Activated CD8-positive, alpha-beta T cell treated with anti-CD3 and anti-CD28 coated beads, Interleukin-2, amount 10 ng/mL, durations not matched to agents 7 days and 5 days (primary cell): ENCODE measurements around the gene CADM2. TPM values are rescaled to one million over a fixed set of nuclear protein-coding genes. Genes with fewer than 3 reads are reported as not detected.
"Not testable (repeated sequence)": the region's sequence is repeated elsewhere in the genome, so short reads cannot be mapped to it uniquely, and the experiment has no call there.

Experiments used
- ATAC-seq: fragments of 150-1000 bp; cut with Tn5 transposase; one replicate; pipeline ENCODE4 v1.10.0; 2021; ENCODE audit warnings: moderate library complexity
- CTCF ChIA-PET: fragments of 350-600 bp; sonication (Branson Sonifier 250); formaldehyde crosslinking; loops from one replicate; lab custom pipeline; 2021; ENCODE audit warnings: antibody characterized with exemption; lab: Charles Lee
- POLR2A ChIA-PET: fragments of 350-600 bp; sonication (Branson Sonifier 250); formaldehyde crosslinking; loops from one replicate; lab custom pipeline; 2021; ENCODE audit warnings: antibody characterized with exemption; lab: Charles Lee
- DNase-seq: peaks from one replicate; pipeline ENCODE4 v3.0.0-alpha.2; 2020
- H3K27ac Mint-ChIP-seq: one replicate; pipeline ENCODE4 v1.8.0; 2021; ENCODE audit warnings: mild to moderate bottlenecking, mixed read lengths
- H3K27me3 Mint-ChIP-seq: one replicate; pipeline ENCODE4 v1.8.0; 2021; ENCODE audit warnings: low read depth, mixed read lengths
- H3K36me3 Mint-ChIP-seq: one replicate; pipeline ENCODE4 v1.8.0; 2021; ENCODE audit warnings: low read depth, mixed read lengths
- H3K4me1 Mint-ChIP-seq: one replicate; pipeline ENCODE4 v1.8.0; 2021; ENCODE audit warnings: low read depth, mixed read lengths
- H3K4me3 Mint-ChIP-seq: one replicate; pipeline ENCODE4 v1.8.0; 2021; ENCODE audit warnings: mild to moderate bottlenecking, mixed read lengths
- H3K9me3 Mint-ChIP-seq: one replicate; pipeline ENCODE4 v1.8.0; 2022; ENCODE audit warnings: mixed read lengths; ENCODE audit not compliant: insufficient read depth
- total RNA-seq, 2 experiments: library from RNA; stranded (reverse); gene quantifications; one replicate each; pipeline ENCODE4 v1.2.3, GENCODE V29; 2021

CADM2 gene
- total RNA-seq, 2 experiments from 2014 or later: 0.21 to 0.29 TPM

- H3K4me3 Mint-ChIP-seq: no peak overlapping the region
- H3K36me3 Mint-ChIP-seq: no peaks in the 10 kb centered on the region
- ATAC-seq (no peak), DNase-seq (no peak)
- no peak overlapping the region for H3K27ac Mint-ChIP-seq
- CTCF ChIA-PET: no interaction called here
- no peaks in the 10 kb centered on the region for H3K4me1 Mint-ChIP-seq
- POLR2A ChIA-PET: no interaction called here
- H3K27me3 Mint-ChIP-seq: no peaks in the 10 kb centered on the region
- H3K9me3 Mint-ChIP-seq: peaks cover 11% of the 10 kb centered on the region
Observed at GRCh38 chr3:85102781-85103180, 144.0 kb downstream of the CADM2 start.

DNA sequence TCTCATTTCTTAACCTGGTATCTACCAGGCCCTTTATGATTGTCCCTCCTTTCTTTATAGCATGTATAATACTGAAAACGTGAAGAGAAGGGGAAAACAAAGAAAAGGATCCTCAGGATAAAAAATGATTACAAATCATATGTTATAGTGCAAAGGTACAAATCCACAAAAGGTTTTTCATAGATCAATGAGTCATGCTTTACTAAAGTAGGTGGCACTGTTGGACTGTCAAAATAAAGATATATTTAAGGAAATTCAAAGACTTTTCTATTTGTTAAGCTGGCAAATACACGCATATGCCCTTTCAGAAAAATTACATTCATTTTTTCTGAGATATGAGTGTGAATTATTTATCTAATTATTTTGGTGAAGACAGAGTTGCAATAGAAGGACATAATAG, 151.6 kb downstream of the CADM2 start:
- no peak overlapping the region for H3K27ac Mint-ChIP-seq
- ChIA-PET POLR2A (no interaction called here), CTCF (no interaction called here)
- ATAC-seq: no peak
- no peak for DNase-seq
- H3K27me3 Mint-ChIP-seq: no peaks in the 10 kb centered on the region
- H3K9me3 Mint-ChIP-seq: no peaks in the 10 kb centered on the region
- no peaks in the 10 kb centered on the region for H3K36me3 Mint-ChIP-seq
- H3K4me3 Mint-ChIP-seq: no peak overlapping the region
- no peaks in the 10 kb centered on the region for H3K4me1 Mint-ChIP-seq

DNA sequence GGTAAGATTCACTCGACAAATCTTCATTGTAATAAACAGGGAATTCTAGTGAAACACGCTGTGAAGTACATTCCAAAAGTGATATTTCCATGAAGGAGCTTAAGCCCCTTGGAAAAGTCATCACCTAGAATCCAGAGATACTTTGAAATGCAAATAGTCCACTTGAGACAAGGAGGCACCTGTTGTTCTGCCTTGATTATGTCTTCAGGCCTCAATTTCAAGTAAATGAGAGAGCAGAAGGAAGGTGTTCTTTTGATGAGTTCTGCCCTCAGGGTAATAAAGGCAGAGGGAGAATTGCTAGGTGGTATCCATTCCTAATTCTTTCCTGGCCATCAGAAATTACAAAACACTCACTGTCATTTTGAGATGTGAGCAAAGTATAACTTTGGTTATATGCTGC, 162.1 kb downstream of the CADM2 start:
- Mint-ChIP-seq H3K27me3 (no peaks in the 10 kb centered on the region), H3K4me3 (no peak overlapping the region)

DNA sequence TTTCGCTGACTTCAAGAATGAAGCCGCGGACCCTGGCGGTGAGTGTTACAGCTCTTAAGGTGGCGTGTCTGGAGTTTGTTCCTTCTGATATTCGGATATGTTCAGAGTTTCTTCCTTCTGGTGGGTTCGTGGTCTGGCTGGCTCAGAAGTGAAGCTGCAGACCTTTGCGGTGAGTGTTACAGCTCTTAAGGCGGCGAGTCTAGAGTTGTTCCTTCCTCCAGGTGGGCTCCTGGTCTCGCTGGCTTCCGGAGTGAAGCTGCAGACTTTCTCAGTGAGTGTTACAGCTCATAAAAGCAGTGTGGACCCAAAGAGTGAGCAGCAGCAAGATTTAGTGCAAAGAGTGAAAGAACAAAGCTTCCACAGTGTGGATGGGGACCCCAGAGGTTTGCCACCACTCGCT, 174.1 kb downstream of the CADM2 start:
- H3K36me3 Mint-ChIP-seq, H3K4me3 Mint-ChIP-seq, CTCF ChIA-PET, H3K4me1 Mint-ChIP-seq, POLR2A ChIA-PET, H3K27me3 Mint-ChIP-seq, DNase-seq, H3K27ac Mint-ChIP-seq, H3K9me3 Mint-ChIP-seq, ATAC-seq: not testable (repeated sequence)

More for the DNA sequence above, 162.1 kb downstream of the CADM2 start:
- no peaks in the 10 kb centered on the region for H3K4me1 Mint-ChIP-seq
- ATAC-seq (no peak), DNase-seq (no peak)
- no peak overlapping the region for H3K27ac Mint-ChIP-seq
- H3K36me3 Mint-ChIP-seq: no peaks in the 10 kb centered on the region
- POLR2A ChIA-PET: no interaction called here
- CTCF ChIA-PET: no interaction called here
- H3K9me3 Mint-ChIP-seq: peaks cover 14% of the 10 kb centered on the region

DNA sequence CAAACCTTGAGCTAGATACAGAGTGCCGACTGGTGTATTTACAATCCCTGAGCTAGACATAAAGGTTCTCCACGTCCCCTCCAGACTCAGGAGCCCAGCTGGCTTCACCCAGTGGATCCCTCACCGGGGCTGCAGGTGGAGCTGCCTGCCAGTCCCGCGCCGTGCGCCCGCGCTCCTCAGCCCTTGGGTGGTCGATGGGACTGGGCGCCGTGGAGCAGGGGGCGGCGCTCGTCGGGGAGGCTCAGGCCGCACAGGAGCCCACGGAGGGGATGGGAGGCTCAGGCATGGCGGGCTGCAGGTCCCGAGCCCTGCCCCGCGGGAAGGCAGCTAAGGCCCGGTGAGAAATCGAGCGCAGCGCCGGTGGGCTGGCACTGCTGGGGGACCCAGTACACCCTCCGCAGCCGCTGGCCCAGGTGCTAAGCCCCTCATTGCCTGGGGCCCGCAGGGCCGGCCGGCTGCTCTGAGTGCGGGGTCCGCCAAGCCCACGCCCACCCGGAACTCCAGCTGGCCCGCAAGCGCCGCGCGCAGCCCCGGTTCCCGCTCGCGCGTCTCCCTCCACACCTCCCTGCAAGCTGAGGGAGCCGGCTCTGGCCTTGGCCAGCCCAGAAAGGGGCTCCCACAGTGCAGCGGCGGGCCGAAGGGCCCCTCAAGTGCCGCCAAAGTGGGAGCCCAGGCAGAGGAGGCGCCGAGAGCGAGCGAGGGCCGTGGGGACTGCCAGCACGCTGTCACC, 175.1 kb downstream of the CADM2 start:
- POLR2A ChIA-PET, ATAC-seq, H3K4me1 Mint-ChIP-seq, H3K4me3 Mint-ChIP-seq, H3K27ac Mint-ChIP-seq, H3K27me3 Mint-ChIP-seq, DNase-seq, H3K36me3 Mint-ChIP-seq, CTCF ChIA-PET, H3K9me3 Mint-ChIP-seq: not testable (repeated sequence)

DNA sequence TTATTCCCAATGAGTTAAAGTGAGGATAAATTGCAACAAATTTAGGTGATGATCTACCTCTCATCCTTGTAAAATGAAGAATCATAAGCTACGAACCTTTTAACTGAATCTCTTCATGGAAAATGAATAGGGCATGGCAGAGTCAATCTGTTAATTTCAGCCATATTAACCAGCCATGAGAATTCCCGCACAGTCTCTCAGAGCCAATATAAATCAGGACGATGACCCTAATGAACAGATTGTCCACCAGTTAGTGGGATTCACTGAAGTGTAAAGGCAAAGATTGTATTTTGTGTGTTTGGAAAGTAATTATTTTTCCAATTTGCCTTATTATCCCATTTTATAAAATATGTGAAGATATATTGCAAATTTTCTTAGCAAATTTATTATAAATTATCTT, 183.8 kb downstream of the CADM2 start:
- Mint-ChIP-seq H3K27me3 (no peaks in the 10 kb centered on the region), H3K9me3 (no peaks in the 10 kb centered on the region), H3K36me3 (no peaks in the 10 kb centered on the region), H3K4me3 (no peak overlapping the region), H3K4me1 (no peaks in the 10 kb centered on the region), H3K27ac (no peak overlapping the region)
- no peak for ATAC-seq
- DNase-seq: no peak
- POLR2A ChIA-PET: no interaction called here
- CTCF ChIA-PET: no interaction called here

GRCh38 chr3:85148036-85148435, 189.2 kb downstream of the CADM2 start:
- ChIA-PET POLR2A (no interaction called here), CTCF (no interaction called here)
- peaks cover 7% of the 10 kb centered on the region for H3K9me3 Mint-ChIP-seq
- no peak for ATAC-seq
- no peak for DNase-seq
- H3K4me3 Mint-ChIP-seq: no peak overlapping the region
- H3K36me3 Mint-ChIP-seq: no peaks in the 10 kb centered on the region
- H3K27ac Mint-ChIP-seq: no peak overlapping the region
- H3K27me3 Mint-ChIP-seq: no peaks in the 10 kb centered on the region
- no peaks in the 10 kb centered on the region for H3K4me1 Mint-ChIP-seq

- peaks cover 7% of the 10 kb centered on the region for H3K9me3 Mint-ChIP-seq
- DNase-seq (no peak), ATAC-seq (no peak)
- ChIA-PET POLR2A (no interaction called here), CTCF (no interaction called here)
- H3K27ac Mint-ChIP-seq: no peak overlapping the region
- H3K36me3 Mint-ChIP-seq: no peaks in the 10 kb centered on the region
- H3K4me3 Mint-ChIP-seq: no peak overlapping the region
- H3K4me1 Mint-ChIP-seq: no peaks in the 10 kb centered on the region
- H3K27me3 Mint-ChIP-seq: no peaks in the 10 kb centered on the region
Observed at GRCh38 chr3:85151555-85151954, 192.8 kb downstream of the CADM2 start.

- CTCF ChIA-PET, H3K27ac Mint-ChIP-seq, H3K27me3 Mint-ChIP-seq, ATAC-seq, H3K36me3 Mint-ChIP-seq, POLR2A ChIA-PET, H3K9me3 Mint-ChIP-seq, H3K4me1 Mint-ChIP-seq, H3K4me3 Mint-ChIP-seq, DNase-seq: not testable (repeated sequence)
Observed at GRCh38 chr3:85153279-85153678, 194.5 kb downstream of the CADM2 start.

DNA sequence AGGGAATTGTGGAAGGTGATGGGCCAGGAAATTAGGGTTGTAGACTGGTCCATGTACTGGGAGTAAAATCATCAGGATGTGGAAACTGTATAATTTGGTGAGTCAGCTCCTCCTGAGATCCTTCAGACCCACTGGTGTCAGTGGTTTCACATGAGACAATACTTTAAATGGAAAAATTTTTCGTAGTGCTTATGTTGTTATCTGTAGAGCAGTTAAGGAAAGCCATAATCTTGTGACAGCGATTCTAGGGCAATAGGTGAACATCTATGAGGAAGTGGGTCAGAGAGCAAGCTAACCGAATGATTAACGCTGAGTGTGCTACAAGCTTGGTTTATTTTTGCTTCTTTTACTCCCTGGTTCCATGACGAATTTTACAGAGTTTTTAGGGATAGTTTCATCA, 200.6 kb downstream of the CADM2 start:
- ChIA-PET POLR2A (no interaction called here), CTCF (no interaction called here)
- H3K9me3 Mint-ChIP-seq: peaks cover 22% of the 10 kb centered on the region
- H3K27ac Mint-ChIP-seq: no peak overlapping the region
- no peaks in the 10 kb centered on the region for H3K36me3 Mint-ChIP-seq
- DNase-seq (no peak), ATAC-seq (no peak)
- no peak overlapping the region for H3K4me3 Mint-ChIP-seq
- H3K27me3 Mint-ChIP-seq: no peaks in the 10 kb centered on the region
- H3K4me1 Mint-ChIP-seq: no peaks in the 10 kb centered on the region

DNA sequence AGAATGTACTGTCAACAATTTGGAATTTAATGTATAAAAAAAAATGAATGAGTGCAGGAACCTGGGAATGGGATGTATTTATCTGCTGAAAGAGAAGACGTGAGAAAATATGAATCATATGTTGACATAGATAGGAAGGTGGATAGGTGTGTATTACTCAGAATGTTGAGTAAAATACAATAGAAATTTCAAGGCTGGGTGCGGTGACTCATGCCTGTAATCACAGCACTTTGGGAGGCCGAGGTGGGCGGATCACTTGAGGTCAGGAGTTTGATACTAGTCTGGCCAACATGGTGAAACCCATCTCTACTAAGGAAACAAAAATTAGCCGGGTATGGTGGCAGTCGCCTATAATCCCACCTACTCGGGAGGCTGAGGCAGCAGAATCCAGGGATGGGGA, 202.8 kb downstream of the CADM2 start:
- CTCF ChIA-PET: no interaction called here
- Mint-ChIP-seq H3K27me3 (no peaks in the 10 kb centered on the region), H3K36me3 (no peaks in the 10 kb centered on the region), H3K4me3 (no peak overlapping the region), H3K27ac (no peak overlapping the region), H3K4me1 (no peaks in the 10 kb centered on the region), H3K9me3 (peaks cover 22% of the 10 kb centered on the region)
- POLR2A ChIA-PET: interaction anchor here (0.7 kb wide), 1 partner anchor 21 kb away, joined by 3 read pairs; no protein-coding TSS in a partner anchor
- DNase-seq (no peak), ATAC-seq (no peak)

- Mint-ChIP-seq H3K27me3 (no peaks in the 10 kb centered on the region), H3K27ac (no peak overlapping the region), H3K4me1 (no peaks in the 10 kb centered on the region), H3K36me3 (no peaks in the 10 kb centered on the region), H3K4me3 (no peak overlapping the region), H3K9me3 (peaks cover 22% of the 10 kb centered on the region)
- POLR2A ChIA-PET: no interaction called here
- CTCF ChIA-PET: no interaction called here
- DNase-seq: no peak
- no peak for ATAC-seq
Observed at GRCh38 chr3:85162905-85163304, 204.1 kb downstream of the CADM2 start.

DNA sequence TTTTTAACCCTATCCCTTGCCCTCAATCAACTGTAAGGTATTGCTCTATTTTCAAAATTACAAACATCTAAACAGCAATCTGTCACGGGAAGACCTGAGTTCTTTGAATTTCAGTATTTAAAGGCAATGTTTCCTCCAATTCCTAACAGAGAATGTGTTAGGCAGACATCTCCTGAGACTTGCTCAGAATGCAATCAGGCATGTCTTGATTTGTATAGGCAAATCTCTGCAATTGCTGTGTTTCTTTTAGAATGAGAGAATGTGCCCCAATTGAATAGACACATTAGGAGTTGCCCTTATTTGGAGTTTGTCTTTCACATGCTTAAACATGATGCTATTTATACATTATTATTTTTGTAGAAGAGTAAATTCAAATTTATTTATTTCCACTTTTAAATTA, 205.6 kb downstream of the CADM2 start:
- H3K4me1 Mint-ChIP-seq: no peaks in the 10 kb centered on the region
- ChIA-PET CTCF (no interaction called here), POLR2A (no interaction called here)
- no peaks in the 10 kb centered on the region for H3K36me3 Mint-ChIP-seq
- no peaks in the 10 kb centered on the region for H3K27me3 Mint-ChIP-seq
- no peak overlapping the region for H3K4me3 Mint-ChIP-seq
- no peak for ATAC-seq
- DNase-seq: no peak
- no peak overlapping the region for H3K27ac Mint-ChIP-seq
- peaks cover 22% of the 10 kb centered on the region for H3K9me3 Mint-ChIP-seq
